Measurements from ENCODE around the gene CDC42BPG.
"Not testable (repeated sequence)": the region's sequence is repeated elsewhere in the genome, so short reads cannot be mapped to it uniquely, and the experiment has no call there.

The CDC42BPG gene

GRCh38 chr11:64834031-64834722 lies 10.3 kb downstream of the CDC42BPG start:
- DNase-seq = no peak

- DNase-seq = no peak
Measured at GRCh38 chr11:64833509-64833908, 10.9 kb downstream of the CDC42BPG start.

- no peak for DNase-seq
Measured at GRCh38 chr11:64833198-64833502, 11.3 kb downstream of the CDC42BPG start.

DNA sequence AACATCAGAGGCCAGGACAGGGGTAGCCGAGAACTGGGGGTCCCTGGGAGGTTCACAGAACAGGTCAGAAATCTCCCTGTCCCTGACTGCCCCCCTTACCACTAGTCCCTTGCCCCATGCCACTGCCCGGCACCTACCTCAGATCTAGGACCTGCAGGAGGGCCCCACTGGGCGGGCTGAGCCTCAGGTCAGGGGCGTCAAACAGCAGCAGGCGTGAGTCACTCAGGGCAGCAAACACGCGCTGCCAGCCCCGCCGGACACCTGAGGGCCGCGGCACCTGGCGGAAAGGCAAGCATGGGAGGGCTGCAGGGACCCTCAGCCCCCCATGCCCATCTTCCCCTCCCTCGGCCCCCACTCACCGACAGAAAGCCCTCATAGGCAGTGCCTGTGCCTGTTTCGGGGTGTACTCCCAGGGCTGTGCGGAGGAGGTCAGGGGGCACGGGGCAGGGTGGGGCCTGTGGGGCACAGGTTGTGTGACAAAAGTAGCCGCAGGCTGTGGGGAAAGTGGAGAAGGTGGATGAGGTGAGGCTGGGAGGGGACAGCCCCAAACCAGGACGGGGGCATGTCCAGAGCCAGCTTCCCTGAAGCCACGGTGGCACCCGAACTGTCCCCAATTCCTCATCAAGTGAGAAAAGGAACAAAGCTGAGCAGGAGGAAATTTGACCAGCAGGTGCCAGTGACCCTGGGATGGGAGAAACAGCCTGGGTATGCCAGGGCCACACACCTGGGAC lies 11.8 kb downstream of the CDC42BPG start:
- no peak for DNase-seq

DNA sequence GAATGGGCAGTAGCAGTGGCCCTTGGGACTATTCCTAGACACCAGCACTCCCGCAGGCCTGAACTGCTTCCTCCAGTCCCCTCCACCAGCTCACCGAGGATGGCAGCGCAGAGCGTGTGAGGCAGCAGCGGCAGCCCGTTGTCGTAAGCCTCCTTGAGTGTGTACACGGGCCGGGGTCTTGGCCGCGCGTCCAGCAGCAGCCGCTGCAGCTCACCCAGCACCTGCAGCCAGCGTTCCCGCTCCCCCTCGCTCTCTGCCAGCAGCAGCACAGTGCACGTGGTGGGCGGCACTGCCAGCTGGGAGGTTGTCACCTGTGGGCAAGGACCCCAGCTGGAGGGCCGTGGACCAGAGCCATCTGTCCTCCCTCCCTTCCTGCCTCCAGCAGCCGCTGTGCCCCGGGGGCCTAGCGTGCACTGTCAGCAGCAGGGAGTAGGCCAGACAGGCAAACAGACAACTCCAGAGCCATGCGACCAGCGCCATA lies 13.0 kb downstream of the CDC42BPG start:
- DNase-seq = no peak

- no peak for DNase-seq
Measured at GRCh38 chr11:64829536-64830251, 14.8 kb downstream of the CDC42BPG start.

- DNase-seq = no peak
Measured at GRCh38 chr11:64827451-64827839, 17.0 kb downstream of the CDC42BPG start.

DNA sequence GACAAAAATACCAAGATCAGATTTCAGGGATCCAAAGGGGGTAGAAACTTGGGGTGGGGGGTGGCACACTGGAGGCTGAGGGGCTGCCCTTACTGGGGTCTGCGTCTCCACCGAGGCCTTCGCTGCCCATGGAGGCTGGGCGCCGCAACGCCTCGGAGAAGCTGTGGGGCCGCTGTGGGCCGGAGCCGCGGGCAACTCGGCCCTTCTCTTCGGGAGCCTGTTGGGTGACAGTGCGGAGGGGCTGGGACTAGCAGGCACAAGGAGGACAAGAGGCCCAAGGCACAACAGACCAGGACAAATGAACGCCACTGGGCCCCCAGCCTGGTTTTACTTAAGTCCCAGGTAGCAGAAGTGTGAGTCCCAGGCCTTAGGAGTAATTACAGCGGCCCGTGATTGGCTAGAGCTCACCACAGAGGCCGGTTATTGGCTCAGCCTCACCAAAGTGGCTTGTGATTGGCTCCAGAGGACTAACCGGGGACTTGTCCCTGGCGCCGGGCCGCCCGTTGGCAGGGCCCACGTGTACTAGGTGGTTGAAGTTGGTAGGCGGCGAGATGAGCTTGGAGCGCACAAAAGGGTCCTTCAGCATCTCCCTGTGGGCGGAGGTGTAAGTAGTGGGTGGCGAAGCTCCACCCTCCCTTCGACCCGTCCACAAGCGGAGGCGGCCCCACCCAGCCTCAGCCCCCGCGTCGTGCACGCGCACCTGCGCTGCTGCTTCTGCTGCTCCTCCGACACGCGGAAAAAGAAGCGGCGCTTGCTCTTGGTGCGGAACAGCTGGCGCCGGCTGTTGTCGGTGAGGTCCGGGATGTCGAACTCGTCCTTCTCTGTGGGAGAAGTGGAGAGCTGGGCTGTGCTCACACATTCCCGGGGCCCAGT lies 17.6 kb downstream of the CDC42BPG start:
- DNase-seq = no peak

- DNase-seq = no peak
Measured at GRCh38 chr11:64826062-64826461, 18.4 kb downstream of the CDC42BPG start.

DNA sequence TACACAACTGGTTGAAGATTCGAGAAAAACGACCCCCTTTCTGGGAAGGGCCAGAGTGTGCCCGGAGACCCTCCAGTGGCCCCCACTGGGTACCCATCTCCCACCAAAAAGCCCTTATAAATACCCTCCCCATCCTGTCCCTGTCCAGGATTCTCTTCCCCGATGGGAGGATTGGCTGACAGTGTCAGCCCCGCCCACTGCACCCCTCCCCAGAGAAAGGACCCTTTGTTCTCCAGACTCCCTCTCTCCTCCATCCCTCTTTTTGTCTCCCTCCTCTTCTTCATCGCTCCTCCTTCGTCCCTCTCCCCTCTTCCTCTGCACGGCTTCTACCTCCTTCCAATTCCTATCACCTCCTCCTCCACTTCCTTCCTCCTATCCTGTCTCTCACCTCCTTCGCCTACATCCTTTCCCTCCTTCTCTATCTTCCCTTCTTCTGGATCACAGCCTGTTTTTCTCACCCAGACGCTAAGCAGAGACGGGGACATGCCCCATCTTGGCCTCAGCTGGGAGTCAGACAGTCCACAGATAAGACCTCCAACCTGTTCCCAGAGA lies 20.8 kb downstream of the CDC42BPG start:
- no peak for DNase-seq

GRCh38 chr11:64817476-64817875 lies 27.0 kb downstream of the CDC42BPG start:
- no peak for DNase-seq

GRCh38 chr11:64815433-64815832 lies 29.0 kb downstream of the CDC42BPG start:
- DNase-seq = not testable (repeated sequence)

- DNase-seq = no peak
Measured at GRCh38 chr11:64814712-64815187, 29.7 kb downstream of the CDC42BPG start.

DNA sequence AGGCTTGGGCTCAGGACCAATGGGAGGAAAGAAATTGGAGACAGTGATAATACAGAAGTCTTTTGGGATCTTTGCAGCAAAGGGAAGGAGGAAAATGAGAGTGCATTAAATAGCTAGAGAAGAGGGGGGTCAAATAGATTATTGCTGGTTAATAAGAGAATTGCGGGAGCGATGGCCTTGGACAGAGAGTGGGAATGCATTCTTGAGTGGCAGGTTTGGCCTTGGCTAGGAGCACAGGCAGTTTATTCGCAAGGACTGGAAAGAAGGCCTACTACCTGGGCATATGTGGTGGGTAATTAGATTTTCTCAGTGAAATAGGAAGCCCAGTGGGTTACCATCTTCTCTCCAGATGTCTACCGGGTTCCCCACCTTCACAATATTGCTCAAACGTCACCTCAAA lies 30.6 kb downstream of the CDC42BPG start:
- no peak for DNase-seq

DNA sequence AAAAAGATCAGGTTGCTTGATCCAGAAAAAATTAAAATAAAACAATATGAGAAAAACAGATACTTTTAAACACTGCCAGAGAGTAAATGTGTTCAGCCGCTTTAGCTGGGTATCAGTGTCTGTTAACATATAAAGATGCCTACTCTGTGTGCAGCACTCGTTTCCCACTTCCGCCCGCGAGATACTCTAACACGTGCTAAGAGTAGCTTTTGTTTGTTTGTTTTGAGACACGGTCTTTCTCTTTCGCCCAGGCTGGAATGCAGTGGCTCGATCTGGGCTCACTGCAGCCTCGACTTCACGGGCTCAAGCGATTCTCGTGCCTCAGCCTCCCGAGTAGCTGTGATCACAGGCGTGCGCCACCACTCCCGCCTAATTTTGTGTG lies 33.6 kb downstream of the CDC42BPG start:
- DNase-seq = no peak

GRCh38 chr11:64810271-64810890 lies 34.1 kb downstream of the CDC42BPG start, which contains the start of gene MEN1:
TSS of gene MEN1 (minus strand) at chr11:64810551. CDS start at chr11:64810109, 442 bp downstream.
- DNase-seq = peak; percentile 96

GRCh38 chr11:64809781-64810241 lies 34.6 kb downstream of the CDC42BPG start:
- no peak for DNase-seq

GRCh38 chr11:64805481-64805880 lies 39.0 kb downstream of the CDC42BPG start:
- no peak for DNase-seq

DNA sequence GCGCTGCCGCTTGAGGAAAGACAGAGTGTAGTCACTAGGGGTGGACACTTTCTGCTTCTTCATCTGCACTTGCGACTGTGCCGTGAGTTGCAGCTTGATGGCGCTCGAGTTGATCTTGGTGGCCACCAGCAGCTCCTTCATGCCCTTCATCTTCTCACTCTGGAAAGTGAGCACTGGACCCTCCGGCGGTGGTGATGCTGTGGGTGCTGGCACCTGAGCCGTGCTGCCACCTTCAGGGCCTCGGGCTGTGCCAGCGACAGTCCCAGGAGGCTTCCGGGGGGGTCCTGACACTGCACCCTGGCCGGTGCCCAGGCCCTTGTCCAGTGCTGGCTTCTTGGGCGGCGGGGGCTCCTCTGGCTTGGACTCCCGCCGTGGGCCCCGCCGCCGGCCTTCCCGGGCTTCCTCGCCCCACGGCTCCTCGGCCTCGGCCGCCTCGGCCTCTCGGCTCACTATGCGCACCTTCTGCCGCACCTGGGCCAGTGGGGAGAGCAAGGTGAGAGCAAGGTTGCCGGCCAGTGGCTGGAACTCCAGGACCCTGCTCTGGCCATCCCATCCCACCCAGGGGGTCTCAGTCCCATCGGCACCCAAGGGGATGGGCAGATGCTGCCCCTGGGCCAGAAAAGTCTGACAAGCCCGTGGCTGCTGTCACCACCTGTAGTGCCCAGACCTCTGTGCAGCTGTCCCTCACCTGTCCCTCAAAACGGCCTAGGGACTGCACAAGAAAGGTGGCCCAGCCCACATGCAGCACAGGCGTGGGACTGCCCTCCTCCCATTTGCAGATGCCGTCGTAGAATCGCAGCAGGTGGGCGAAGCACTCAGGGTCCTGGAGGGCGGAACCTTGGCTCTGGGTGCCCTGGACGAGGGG lies 39.9 kb downstream of the CDC42BPG start:
- no peak for DNase-seq

GRCh38 chr11:64803846-64804345 lies 40.6 kb downstream of the CDC42BPG start:
- DNase-seq = no peak

All from fibroblast of skin of right biceps (primary cell).